IgD-negative memory B cell (primary cell): Measurements from ENCODE around the gene FAM168B. TPM values are rescaled to one million over a fixed set of nuclear protein-coding genes. Genes with fewer than 3 reads are reported as not detected.
A peak's percentile ranks its signal among the peaks of the same experiment; 100 is the strongest.
"Not testable (repeated sequence)": the region's sequence is repeated elsewhere in the genome, so short reads cannot be mapped to it uniquely, and the experiment has no call there.

Experiments used
- H3K27ac Mint-ChIP-seq, 3 donors: one replicate each; pipeline ENCODE4 v1.8.0; 2020 to 2022; ENCODE audit warnings: mild to moderate bottlenecking in 3 of 3, mixed read lengths in 3 of 3, moderate library complexity in 1 of 3
- H3K27me3 Mint-ChIP-seq: one replicate; pipeline ENCODE4 v1.8.0; 2021; ENCODE audit warnings: mixed read lengths
- H3K36me3 Mint-ChIP-seq: one replicate; pipeline ENCODE4 v1.8.0; 2020; ENCODE audit warnings: mild to moderate bottlenecking, mixed read lengths
- H3K4me1 Mint-ChIP-seq, 3 donors: one replicate each; pipeline ENCODE4 v1.8.0; 2020 to 2022; ENCODE audit warnings: mixed read lengths in 3 of 3, mild to moderate bottlenecking in 1 of 3
- H3K4me3 Mint-ChIP-seq, 4 donors: one replicate each; pipeline ENCODE4 v1.8.0; 2020 to 2022; ENCODE audit warnings: mild to moderate bottlenecking in 4 of 4, mixed read lengths in 4 of 4, moderate library complexity in 3 of 4
- H3K9me3 Mint-ChIP-seq, 3 donors: one replicate each; pipeline ENCODE4 v1.8.0; 2020 to 2021; ENCODE audit warnings: mixed read lengths in 3 of 3, mild to moderate bottlenecking in 1 of 3
- polyA plus RNA-seq: library from polyadenylated mRNA; unstranded; fragments of 300-500 nt; fragmentation: Illumina TruSeq; gene quantifications from one replicate; pipeline ENCODE4 v1.2.3, GENCODE V29; 2021

FAM168B gene
- polyA plus RNA-seq, 1 donor from 2014 or later: 32.0 TPM

GRCh38 chr2:131077966-131078365, 15.3 kb downstream of the FAM168B start:
- Mint-ChIP-seq H3K36me3 (peaks cover 5% of the 10 kb centered on the region), H3K9me3 (no peaks in the 10 kb centered on the region), H3K27me3 (no peaks in the 10 kb centered on the region), H3K4me3 (no peak overlapping the region), H3K27ac (no peak overlapping the region), H3K4me1 (peaks cover 8 to 17% (median 14%) of the 10 kb centered on the region in 3 donors)

GRCh38 chr2:131077182-131077846, 15.9 kb downstream of the FAM168B start:
- H3K4me1 Mint-ChIP-seq: peaks cover 8 to 12% (median 11%) of the 10 kb centered on the region in 3 donors
- no peaks in the 10 kb centered on the region for H3K9me3 Mint-ChIP-seq
- H3K27me3 Mint-ChIP-seq: no peaks in the 10 kb centered on the region
- H3K4me3 Mint-ChIP-seq: no peak overlapping the region
- no peak overlapping the region for H3K27ac Mint-ChIP-seq
- H3K36me3 Mint-ChIP-seq: peaks cover 5% of the 10 kb centered on the region

GRCh38 chr2:131076707-131077106, 16.6 kb downstream of the FAM168B start:
- Mint-ChIP-seq H3K4me1 (peaks cover 6 to 11% (median 8%) of the 10 kb centered on the region in 3 donors), H3K27ac (no peak overlapping the region), H3K36me3 (peaks cover 5% of the 10 kb centered on the region), H3K9me3 (no peaks in the 10 kb centered on the region), H3K27me3 (no peaks in the 10 kb centered on the region), H3K4me3 (no peak overlapping the region)

- H3K27ac Mint-ChIP-seq, H3K4me1 Mint-ChIP-seq, H3K4me3 Mint-ChIP-seq, H3K9me3 Mint-ChIP-seq, H3K36me3 Mint-ChIP-seq, H3K27me3 Mint-ChIP-seq: not testable (repeated sequence)
Measured at GRCh38 chr2:131075578-131075977, 17.7 kb downstream of the FAM168B start.

GRCh38 chr2:131068172-131068571, 25.1 kb downstream of the FAM168B start:
- not testable (repeated sequence) for H3K4me3 Mint-ChIP-seq, H3K9me3 Mint-ChIP-seq, H3K27me3 Mint-ChIP-seq, H3K36me3 Mint-ChIP-seq
- peaks cover 11 to 13% (median 12%) of the 10 kb centered on the region in 3 donors for H3K4me1 Mint-ChIP-seq
- peak overlapping the region in 1 of 3 donors; percentile 59 for H3K27ac Mint-ChIP-seq

GRCh38 chr2:131067465-131068125, 25.7 kb downstream of the FAM168B start:
- Mint-ChIP-seq H3K9me3 (no peaks in the 10 kb centered on the region), H3K27ac (no peak overlapping the region), H3K27me3 (no peaks in the 10 kb centered on the region), H3K36me3 (peaks cover 7% of the 10 kb centered on the region), H3K4me3 (no peak overlapping the region), H3K4me1 (peaks cover 11 to 13% (median 12%) of the 10 kb centered on the region in 3 donors)

GRCh38 chr2:131064589-131065512, 28.4 kb downstream of the FAM168B start:
- H3K4me3 Mint-ChIP-seq: no peak overlapping the region

GRCh38 chr2:131063501-131064283, 29.6 kb downstream of the FAM168B start:
- H3K9me3 Mint-ChIP-seq: peaks cover 0 to 2% (median 0%) of the 10 kb centered on the region in 3 donors
- H3K4me3 Mint-ChIP-seq: no peak overlapping the region
- H3K4me1 Mint-ChIP-seq: peaks cover 10 to 14% (median 13%) of the 10 kb centered on the region in 3 donors
- peaks cover 2% of the 10 kb centered on the region for H3K36me3 Mint-ChIP-seq
- no peaks in the 10 kb centered on the region for H3K27me3 Mint-ChIP-seq
- H3K27ac Mint-ChIP-seq: no peak overlapping the region

More at GRCh38 chr2:131064589-131065512, 28.4 kb downstream of the FAM168B start:
- Mint-ChIP-seq H3K27me3 (no peaks in the 10 kb centered on the region), H3K27ac (no peak overlapping the region), H3K4me1 (peaks cover 10 to 17% (median 14%) of the 10 kb centered on the region in 3 donors), H3K36me3 (peaks cover 4% of the 10 kb centered on the region), H3K9me3 (peaks cover 0 to 2% (median 0%) of the 10 kb centered on the region in 3 donors)

GRCh38 chr2:131058920-131059319, 34.3 kb downstream of the FAM168B start:
- Mint-ChIP-seq H3K27me3 (no peaks in the 10 kb centered on the region), H3K4me3 (no peak overlapping the region), H3K9me3 (peaks cover 0 to 2% (median 0%) of the 10 kb centered on the region in 3 donors), H3K36me3 (peaks cover 2% of the 10 kb centered on the region), H3K4me1 (peaks cover 8 to 9% (median 9%) of the 10 kb centered on the region in 3 donors), H3K27ac (peak overlapping the region in 1 of 3 donors; percentile 53)

- Mint-ChIP-seq H3K36me3 (no peaks in the 10 kb centered on the region), H3K27me3 (no peaks in the 10 kb centered on the region), H3K27ac (no peak overlapping the region), H3K9me3 (peaks cover 0 to 2% (median 0%) of the 10 kb centered on the region in 3 donors), H3K4me3 (no peak overlapping the region), H3K4me1 (peaks cover 6 to 9% (median 8%) of the 10 kb centered on the region in 3 donors)
Measured at GRCh38 chr2:131058214-131058843, 34.9 kb downstream of the FAM168B start.

GRCh38 chr2:131056932-131057287, 36.4 kb downstream of the FAM168B start:
- Mint-ChIP-seq H3K27me3 (no peaks in the 10 kb centered on the region), H3K4me3 (no peak overlapping the region), H3K4me1 (peaks cover 6% of the 10 kb centered on the region in 3 donors), H3K36me3 (peaks cover 2% of the 10 kb centered on the region), H3K9me3 (peaks cover 0 to 2% (median 0%) of the 10 kb centered on the region in 3 donors), H3K27ac (peak overlapping the region in 1 of 3 donors; percentile 57)

- H3K4me3 Mint-ChIP-seq: peak overlapping the region in 1 of 4 donors; percentile 1
- H3K9me3 Mint-ChIP-seq: peaks cover 0 to 2% (median 0%) of the 10 kb centered on the region in 3 donors
- peak overlapping the region in 1 of 3 donors; percentile 57 for H3K27ac Mint-ChIP-seq
- H3K27me3 Mint-ChIP-seq: no peaks in the 10 kb centered on the region
- peaks cover 2% of the 10 kb centered on the region for H3K36me3 Mint-ChIP-seq
- H3K4me1 Mint-ChIP-seq: peaks cover 4 to 5% (median 4%) of the 10 kb centered on the region in 3 donors
Measured at GRCh38 chr2:131056204-131056931, 36.9 kb downstream of the FAM168B start.
